ENCODE results near the gene SMARCA1. TPM values are rescaled to one million over a fixed set of nuclear protein-coding genes. Genes with fewer than 3 reads are reported as not detected.

Gene SMARCA1
- total and polyA plus RNA-seq, 12 donors = 6.3 to 42.9 (median 32.1) TPM

- no peaks in the 10 kb centered on the region for H3K9me3 ChIP-seq
- intact Hi-C loops (cut with DNase I) = no loop called here
- WGBS, 2 donors = 91 to 92% methylated on average over 3 of the region's 3 CpGs
- no peak for ATAC-seq
- H3K4me3 ChIP-seq = no peak overlapping the region
- H3K4me1 ChIP-seq = peaks cover 0 to 10% (median 6%) of the 10 kb centered on the region in 9 donors
- H3K27me3 ChIP-seq = peaks cover 0 to 49% (median 0%) of the 10 kb centered on the region in 7 donors
- H3K27ac ChIP-seq = no peak overlapping the region
- TF ChIP-seq CTCF (IDR thresholded peaks at IDR 0.05) = no peak
- no peak for DNase-seq
- H3K36me3 ChIP-seq = no peaks in the 10 kb centered on the region
Measured at GRCh38 chrX:129524250-129524850, 1.1 kb upstream of the SMARCA1 start.

- intact Hi-C loops (cut with DNase I) = no loop called here
- Histone ChIP-seq H3K27ac (peak overlapping the region; percentile 69 to 93 (median 86)), H3K27me3 (peaks cover 0 to 54% (median 0%) of the 10 kb centered on the region in 7 donors), H3K4me1 (peaks cover 0 to 13% (median 6%) of the 10 kb centered on the region in 9 donors), H3K36me3 (no peaks in the 10 kb centered on the region), H3K9me3 (no peaks in the 10 kb centered on the region), H3K4me3 (peak overlapping the region; percentile 41 to 89 (median 82))
- TF ChIP-seq CTCF (IDR thresholded peaks at IDR 0.05) = peak in 1 of 9 donors; percentile 31
- 2% methylated on average over 27 to 55 of the region's 56 CpGs for WGBS, 2 donors
- DNase-seq (peak; percentile 47 to 56), ATAC-seq (peak; percentile 72 to 92 (median 88))
Measured at GRCh38 chrX:129522184-129523078, 859 bp downstream of the SMARCA1 start.

DNA sequence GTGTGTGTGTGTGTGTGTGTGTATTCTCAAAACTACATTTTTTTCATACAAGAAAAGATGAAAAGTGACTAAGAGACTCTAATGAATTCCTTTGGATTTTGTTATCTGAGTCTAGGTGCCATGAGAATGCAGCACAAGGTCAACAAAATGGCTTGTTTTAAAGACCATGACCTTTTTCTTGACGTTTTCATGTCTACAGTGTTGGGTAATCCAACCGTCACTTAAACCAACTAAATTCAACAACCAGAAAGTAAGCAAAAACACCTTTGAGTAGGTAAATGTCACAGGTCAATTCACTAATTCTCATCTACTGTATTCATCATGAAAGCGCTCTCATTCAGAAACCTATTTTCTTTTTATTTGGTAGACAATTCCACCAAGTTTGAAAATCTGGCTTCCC lies 3.1 kb downstream of the SMARCA1 start:
- peaks cover 0 to 65% (median 0%) of the 10 kb centered on the region in 7 donors for H3K27me3 ChIP-seq
- no peak for ATAC-seq
- no peak overlapping the region for H3K27ac ChIP-seq
- 71 to 93% methylated on average over 3 of the region's 3 CpGs for WGBS, 2 donors
- no peak for DNase-seq
- H3K4me1 ChIP-seq = peaks cover 0 to 19% (median 6%) of the 10 kb centered on the region in 9 donors
- no peak overlapping the region for H3K4me3 ChIP-seq
- H3K9me3 ChIP-seq = no peaks in the 10 kb centered on the region
- intact Hi-C loops (cut with DNase I) = no loop called here
- H3K36me3 ChIP-seq = peaks cover 0 to 14% (median 0%) of the 10 kb centered on the region in 9 donors
- no peak for TF ChIP-seq CTCF (IDR thresholded peaks at IDR 0.05)

- peaks cover 0 to 30% (median 0%) of the 10 kb centered on the region in 7 donors for H3K27me3 ChIP-seq
- intact Hi-C loops (cut with DNase I) = no loop called here
- DNase-seq (no peak), ATAC-seq (no peak)
- no peak for TF ChIP-seq CTCF (IDR thresholded peaks at IDR 0.05)
- no peaks in the 10 kb centered on the region for H3K9me3 ChIP-seq
- 83 to 93% methylated on average over 3 of the region's 3 CpGs for WGBS, 2 donors
- peaks cover 0 to 11% (median 0%) of the 10 kb centered on the region in 9 donors for H3K4me1 ChIP-seq
- peaks cover 0 to 43% (median 0%) of the 10 kb centered on the region in 9 donors for H3K36me3 ChIP-seq
- H3K27ac ChIP-seq = no peak overlapping the region
- no peak overlapping the region for H3K4me3 ChIP-seq
Measured at GRCh38 chrX:129516402-129516801, 6.9 kb downstream of the SMARCA1 start.
